OCI-LY3 (cell line): Measurements from ENCODE around the gene SLC30A1.

ENCODE experiments used
- H2AFZ ChIP-seq: fragments of 200-600, 300-600 bp; shearing (Covaris generic); 2 replicates; pipeline ENCODE4 v1.6.0; 2014; ENCODE audit warnings: antibody characterized with exemption, low read depth, low read length
- H3K27ac ChIP-seq: fragments of 200-600, 300-600 bp; sonication (generic); 2 replicates; pipeline ENCODE4 v1.5.1; 2014; ENCODE audit warnings: mild to moderate bottlenecking, low read length, moderate library complexity, mixed read lengths
- H3K27me3 ChIP-seq: fragments of 200-600, 300-600 bp; sonication (generic); 2 replicates; pipeline ENCODE4 v1.6.1; 2014; ENCODE audit warnings: low read depth, low read length, mixed read lengths
- H3K36me3 ChIP-seq: fragments of 200-600, 300-600 bp; sonication (generic); replicated peaks from 2 replicates; pipeline ENCODE3; 2014; ENCODE audit warnings: low read depth, low read length, mixed read lengths
- H3K4me1 ChIP-seq: fragments of 300-600, 200-600 bp; sonication (generic); 2 replicates; pipeline ENCODE4 v1.6.1; 2014; ENCODE audit warnings: low read length, mixed read lengths
- H3K4me2 ChIP-seq: fragments of 200-600, 300-600 bp; sonication (generic); 2 replicates; pipeline ENCODE4 v1.6.1; 2014; ENCODE audit warnings: low read length, mixed read lengths
- H3K4me3 ChIP-seq: fragments of 300-600, 200-600 bp; sonication (generic); 2 replicates; pipeline ENCODE4 v1.5.1; 2014; ENCODE audit warnings: antibody characterized with exemption, mild to moderate bottlenecking, low read length, moderate library complexity
- H3K79me2 ChIP-seq: fragments of 300-600, 200-600 bp; shearing (Covaris generic); 2 replicates; pipeline ENCODE4 v1.6.1; 2014; ENCODE audit warnings: mild to moderate bottlenecking, low read length, mixed read lengths
- H3K9ac ChIP-seq: fragments of 300-600, 200-600 bp; shearing (Covaris generic); 2 replicates; pipeline ENCODE4 v1.6.0; 2014; ENCODE audit warnings: mild to moderate bottlenecking, low read length, moderate library complexity
- H3K9me3 ChIP-seq: fragments of 200-600, 300-600 bp; shearing (Covaris generic); 2 replicates; pipeline ENCODE4 v1.6.1; 2014; ENCODE audit warnings: low read length, mixed read lengths; ENCODE audit not compliant: insufficient read depth
- H4K20me1 ChIP-seq: fragments of 200-600, 300-600 bp; sonication (generic); 2 replicates; pipeline ENCODE4 v1.6.1; 2016; ENCODE audit warnings: low read length, mixed read lengths; ENCODE audit not compliant: insufficient read depth
- EZH2phosphoT487 ChIP-seq: fragments of 200-600 bp; shearing (Covaris generic); IDR thresholded peaks from 2 replicates; pipeline ENCODE4 v1.6.1; 2018; ENCODE audit warnings: antibody characterized with exemption, mixed run types, low read depth
- TF ChIP-seq, protein P1 (sequence below): fragments of 200-600, 300-600 bp; sonication (generic); IDR thresholded peaks from 2 replicates; pipeline ENCODE4 v1.5.1; 2014; ENCODE audit warnings: antibody characterized with exemption, low read length, low read depth

SLC30A1 gene

DNA sequence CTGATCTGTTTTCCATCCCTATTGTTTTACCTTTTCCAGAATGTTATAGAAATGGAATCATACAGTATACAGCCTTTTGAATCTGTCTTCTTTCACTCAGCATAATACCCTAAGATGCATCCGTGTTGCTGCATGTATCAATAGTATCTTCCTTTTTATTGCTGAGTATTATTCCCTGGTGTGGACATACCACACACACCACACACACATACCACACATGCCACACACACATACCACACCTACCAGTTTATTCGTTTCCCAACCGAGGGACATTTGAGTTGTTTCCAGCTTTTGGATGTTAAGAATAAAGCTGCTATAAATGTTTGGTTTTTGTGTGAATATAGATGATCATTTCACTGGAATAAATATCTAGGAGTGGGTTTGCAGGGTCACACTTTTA lies 22.2 kb upstream of the SLC30A1 start:
- Histone ChIP-seq H3K4me3 (no peak overlapping the region), H2AFZ (no peak overlapping the region), H3K9ac (no peak overlapping the region), H3K9me3 (no peaks in the 10 kb centered on the region), H3K27ac (no peak overlapping the region), H3K79me2 (peaks cover 13% of the 10 kb centered on the region), H4K20me1 (no peaks in the 10 kb centered on the region), H3K36me3 (peaks cover 9% of the 10 kb centered on the region), H3K4me2 (no peak overlapping the region), H3K27me3 (no peaks in the 10 kb centered on the region), H3K4me1 (peaks cover 11% of the 10 kb centered on the region; the same call in 1 of the 2 replicates)
- TF ChIP-seq EZH2phosphoT487: no peak
- TF ChIP-seq, protein P1, sequence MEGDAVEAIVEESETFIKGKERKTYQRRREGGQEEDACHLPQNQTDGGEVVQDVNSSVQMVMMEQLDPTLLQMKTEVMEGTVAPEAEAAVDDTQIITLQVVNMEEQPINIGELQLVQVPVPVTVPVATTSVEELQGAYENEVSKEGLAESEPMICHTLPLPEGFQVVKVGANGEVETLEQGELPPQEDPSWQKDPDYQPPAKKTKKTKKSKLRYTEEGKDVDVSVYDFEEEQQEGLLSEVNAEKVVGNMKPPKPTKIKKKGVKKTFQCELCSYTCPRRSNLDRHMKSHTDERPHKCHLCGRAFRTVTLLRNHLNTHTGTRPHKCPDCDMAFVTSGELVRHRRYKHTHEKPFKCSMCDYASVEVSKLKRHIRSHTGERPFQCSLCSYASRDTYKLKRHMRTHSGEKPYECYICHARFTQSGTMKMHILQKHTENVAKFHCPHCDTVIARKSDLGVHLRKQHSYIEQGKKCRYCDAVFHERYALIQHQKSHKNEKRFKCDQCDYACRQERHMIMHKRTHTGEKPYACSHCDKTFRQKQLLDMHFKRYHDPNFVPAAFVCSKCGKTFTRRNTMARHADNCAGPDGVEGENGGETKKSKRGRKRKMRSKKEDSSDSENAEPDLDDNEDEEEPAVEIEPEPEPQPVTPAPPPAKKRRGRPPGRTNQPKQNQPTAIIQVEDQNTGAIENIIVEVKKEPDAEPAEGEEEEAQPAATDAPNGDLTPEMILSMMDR: no peak

DNA sequence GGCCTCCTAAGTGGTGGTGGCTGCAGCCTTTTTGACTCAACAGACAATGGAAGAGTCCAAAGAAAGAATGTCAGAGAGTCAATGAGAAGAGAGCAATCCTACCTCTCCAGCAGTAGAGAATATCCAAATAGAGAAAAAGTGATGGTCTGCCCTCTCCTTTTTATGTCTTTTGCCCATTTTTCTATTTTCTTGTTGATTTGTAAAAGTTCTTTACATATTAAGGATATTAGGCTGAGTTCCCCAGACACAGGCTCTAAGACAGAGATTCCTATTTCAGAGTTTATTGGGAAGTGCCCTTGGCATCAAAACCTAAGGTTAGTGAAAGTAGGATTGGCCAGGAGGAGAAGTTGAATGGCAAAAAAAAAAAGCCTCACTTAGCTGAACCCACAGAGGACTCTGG lies 20.3 kb upstream of the SLC30A1 start:
- H3K4me3 ChIP-seq: no peak overlapping the region
- peaks cover 3% of the 10 kb centered on the region for H3K36me3 ChIP-seq
- no peak overlapping the region for H3K27ac ChIP-seq
- no peak overlapping the region for H3K4me2 ChIP-seq
- H3K9me3 ChIP-seq: no peaks in the 10 kb centered on the region
- no peak overlapping the region for H2AFZ ChIP-seq
- H3K9ac ChIP-seq: no peak overlapping the region
- no peaks in the 10 kb centered on the region for H3K4me1 ChIP-seq
- TF ChIP-seq, protein P1: no peak
- TF ChIP-seq EZH2phosphoT487: no peak
- H3K79me2 ChIP-seq: no peaks in the 10 kb centered on the region
- H4K20me1 ChIP-seq: no peaks in the 10 kb centered on the region
- H3K27me3 ChIP-seq: peaks cover 4% of the 10 kb centered on the region; the same call in 1 of the 2 replicates

DNA sequence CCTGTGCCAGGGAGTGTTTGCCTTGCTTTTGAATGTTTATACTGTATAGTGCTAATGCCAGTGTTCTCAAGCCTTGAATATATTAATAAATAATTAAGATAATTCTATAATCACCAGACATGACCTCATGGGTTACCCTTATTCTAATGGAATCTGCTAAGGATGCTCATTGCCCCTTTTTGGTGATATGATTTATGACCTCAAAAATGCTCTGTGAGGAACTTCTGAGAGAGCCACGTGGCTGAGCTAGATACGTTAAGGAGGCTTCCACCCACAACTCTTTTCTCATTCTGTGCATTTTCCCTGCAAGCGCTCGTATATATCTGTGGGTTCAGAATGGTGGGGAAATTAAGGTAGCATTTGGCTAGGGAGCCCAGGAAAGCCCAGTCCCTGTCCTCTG lies 19.6 kb upstream of the SLC30A1 start:
- no peak for TF ChIP-seq EZH2phosphoT487
- TF ChIP-seq, protein P1: no peak
- H2AFZ ChIP-seq: no peak overlapping the region
- no peak overlapping the region for H3K9ac ChIP-seq
- no peaks in the 10 kb centered on the region for H3K4me1 ChIP-seq
- H3K27ac ChIP-seq: no peak overlapping the region
- peaks cover 4% of the 10 kb centered on the region; the same call in 1 of the 2 replicates for H3K27me3 ChIP-seq
- no peak overlapping the region for H3K4me2 ChIP-seq
- H3K36me3 ChIP-seq: peaks cover 3% of the 10 kb centered on the region
- no peaks in the 10 kb centered on the region for H3K9me3 ChIP-seq
- no peak overlapping the region for H3K4me3 ChIP-seq
- no peaks in the 10 kb centered on the region for H3K79me2 ChIP-seq
- no peaks in the 10 kb centered on the region for H4K20me1 ChIP-seq

DNA sequence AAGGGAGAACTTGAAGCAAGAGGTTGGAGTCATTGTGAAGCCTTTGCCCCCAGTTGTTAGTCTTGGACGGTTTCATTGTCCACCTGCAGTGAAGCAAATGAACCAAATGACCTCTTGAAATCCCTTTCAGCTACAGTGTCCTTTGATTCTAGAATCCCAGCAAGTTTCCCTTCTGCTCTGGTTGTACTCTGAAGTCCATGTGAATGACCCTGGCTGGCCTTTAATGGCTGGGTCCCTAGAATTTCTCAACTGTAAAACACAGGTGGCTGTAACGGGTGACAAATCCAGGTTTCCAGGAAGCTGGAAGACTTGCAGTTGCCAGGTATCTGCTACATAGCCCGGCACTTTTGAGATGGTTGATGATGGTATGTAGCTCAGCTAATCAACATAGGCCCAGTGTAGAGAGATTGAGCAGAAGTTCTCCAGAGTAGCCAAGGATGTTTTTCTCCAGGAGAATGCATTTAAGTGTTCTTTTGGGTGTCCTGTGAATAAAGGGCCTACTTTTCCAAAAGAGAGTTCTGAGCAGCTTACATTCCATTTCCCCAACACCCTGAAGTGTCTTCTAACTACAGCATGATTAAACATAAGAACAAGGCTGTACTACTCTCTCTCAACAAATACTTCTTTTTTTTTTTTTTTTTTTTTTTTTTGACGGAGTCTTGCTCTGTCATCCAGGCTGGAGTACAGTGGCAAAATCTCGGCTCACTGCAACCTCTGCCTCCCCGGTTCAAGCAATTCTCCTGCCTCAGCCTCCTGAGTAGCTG lies 17.6 kb upstream of the SLC30A1 start:
- TF ChIP-seq, protein P1: no peak
- TF ChIP-seq EZH2phosphoT487: no peak
- no peaks in the 10 kb centered on the region for H3K4me1 ChIP-seq
- no peak overlapping the region for H2AFZ ChIP-seq
- no peak overlapping the region for H3K4me3 ChIP-seq
- H3K9me3 ChIP-seq: no peaks in the 10 kb centered on the region
- peaks cover 8% of the 10 kb centered on the region; the same call in 1 of the 2 replicates for H3K27me3 ChIP-seq
- peaks cover 3% of the 10 kb centered on the region for H3K36me3 ChIP-seq
- H4K20me1 ChIP-seq: no peaks in the 10 kb centered on the region
- no peak overlapping the region for H3K9ac ChIP-seq
- no peak overlapping the region for H3K27ac ChIP-seq
- H3K79me2 ChIP-seq: no peaks in the 10 kb centered on the region
- H3K4me2 ChIP-seq: no peak overlapping the region
